Neuronal stem cell (in vitro differentiated cells): Measurements from ENCODE around the gene KLHL22.
"Not testable (repeated sequence)": the region's sequence is repeated elsewhere in the genome, so short reads cannot be mapped to it uniquely, and the experiment has no call there.

Experiments
- DNase-seq: peaks from one replicate; pipeline ENCODE4 v3.0.0-alpha.2; 2013; ENCODE audit warnings: low spot score
- H2AFZ ChIP-seq: one replicate; pipeline ENCODE4 v1.6.1; 2013; ENCODE audit warnings: mild to moderate bottlenecking, low read length, inconsistent platforms
- H2AK5ac ChIP-seq: 2 replicates; pipeline ENCODE4 v1.6.1; 2013; ENCODE audit warnings: low read depth, mild to moderate bottlenecking, inconsistent platforms, low read length, moderate library complexity, mixed read lengths
- H2BK120ac ChIP-seq: 2 replicates; pipeline ENCODE4 v1.6.1; 2013; ENCODE audit warnings: low read depth, mild to moderate bottlenecking, inconsistent platforms, low read length, moderate library complexity, mixed read lengths
- H2BK12ac ChIP-seq: one replicate; pipeline ENCODE4 v1.6.1; 2013; ENCODE audit warnings: low read length, inconsistent platforms
- H2BK15ac ChIP-seq: 2 replicates; pipeline ENCODE4 v1.6.1; 2013; ENCODE audit warnings: mild to moderate bottlenecking, low read length, inconsistent platforms, mixed read lengths
- H2BK5ac ChIP-seq: one replicate; pipeline ENCODE4 v1.6.1; 2013; ENCODE audit warnings: inconsistent platforms, mild to moderate bottlenecking, low read length, moderate library complexity
- H3K14ac ChIP-seq: one replicate; pipeline ENCODE4 v1.6.1; 2013; ENCODE audit warnings: low read length, inconsistent platforms
- H3K18ac ChIP-seq: 2 replicates; pipeline ENCODE4 v1.6.1; 2013; ENCODE audit warnings: low read length, inconsistent platforms
- H3K23ac ChIP-seq: 2 replicates; pipeline ENCODE4 v1.6.1; 2013; ENCODE audit warnings: low read depth, mild to moderate bottlenecking, mixed read lengths, low read length, inconsistent platforms; ENCODE audit not compliant: poor library complexity
- H3K27ac ChIP-seq: replicated peaks from 3 replicates; pipeline ENCODE4 v1.5.1; 2013; ENCODE audit warnings: low read length, inconsistent platforms
- H3K27me3 ChIP-seq, 3 experiments: 2 replicates each; pipeline ENCODE4 v1.6.1; 2013; ENCODE audit warnings: low read length in 3 of 3, mild to moderate bottlenecking in 2 of 3, inconsistent platforms in 1 of 3, low read depth in 1 of 3, mixed read lengths in 1 of 3, moderate library complexity in 1 of 3; ENCODE audit not compliant: control insufficient read depth in 3 of 3, insufficient read depth in 3 of 3
- H3K36me3 ChIP-seq, 2 donors: replicated peaks in 1 of 2; 2 replicates each; pipeline ENCODE4 v1.6.1; 2013; ENCODE audit warnings: low read length in 2 of 2; ENCODE audit not compliant: control insufficient read depth in 2 of 2, insufficient read depth in 2 of 2
- H3K4ac ChIP-seq: 2 replicates; pipeline ENCODE4 v1.6.1; 2013; ENCODE audit warnings: inconsistent platforms, mild to moderate bottlenecking, low read length, moderate library complexity
- H3K4me1 ChIP-seq, 2 donors: 1 replicate in 1 of 2; 2 replicates in 1 of 2; pipeline ENCODE4 v1.6.1; 2013; ENCODE audit warnings: low read length in 2 of 2, low read depth in 1 of 2; ENCODE audit not compliant: control insufficient read depth in 2 of 2, insufficient read depth in 1 of 2
- H3K4me2 ChIP-seq: one replicate; pipeline ENCODE4 v1.6.1; 2013; ENCODE audit warnings: mild to moderate bottlenecking, low read length, inconsistent platforms; ENCODE audit not compliant: insufficient read depth, poor library complexity, severe bottlenecking
- H3K4me3 ChIP-seq, 2 donors: 2 replicates each; pipeline ENCODE4 v1.5.1; 2013; ENCODE audit warnings: low read length in 2 of 2, mild to moderate bottlenecking in 2 of 2, inconsistent platforms in 1 of 2, moderate library complexity in 1 of 2
- H3K79me1 ChIP-seq: one replicate; pipeline ENCODE4 v1.6.1; 2013; ENCODE audit warnings: low read depth, mild to moderate bottlenecking, inconsistent platforms, low read length, moderate library complexity
- H3K9ac ChIP-seq: one replicate; pipeline ENCODE4 v1.6.1; 2013; ENCODE audit warnings: mild to moderate bottlenecking, low read depth, low read length, inconsistent platforms; ENCODE audit not compliant: poor library complexity
- H3K9me3 ChIP-seq, 2 donors: replicated peaks in 1 of 2; 2 replicates each; pipeline versions ENCODE3 to v1.6.1; 2013; ENCODE audit warnings: low read length in 2 of 2, mild to moderate bottlenecking in 2 of 2, inconsistent platforms in 1 of 2, low read depth in 1 of 2, mixed read lengths in 1 of 2, moderate library complexity in 1 of 2; ENCODE audit not compliant: control insufficient read depth in 2 of 2, insufficient read depth in 1 of 2
- H4K8ac ChIP-seq: one replicate; pipeline ENCODE4 v1.6.1; 2013; ENCODE audit warnings: low read depth, mild to moderate bottlenecking, inconsistent platforms, low read length, moderate library complexity
- H4K91ac ChIP-seq: one replicate; pipeline ENCODE4 v1.6.1; 2013; ENCODE audit warnings: low read length, low read depth, mild to moderate bottlenecking, inconsistent platforms; ENCODE audit not compliant: poor library complexity
- WGBS, 2 donors: extraction: QIAGEN DNeasy Blood & Tissue Kit; methylation state at CpG; one replicate each; pipeline ENCODE4 v1.1.7; 2013; ENCODE audit warnings: missing lambda C conversion rate in 2 of 2, mixed read lengths in 1 of 2; ENCODE audit not compliant: insufficient read length in 2 of 2, insufficient replicate concordance in 1 of 2; ENCODE audit errors: extremely low coverage in 2 of 2; 5-methylcytosine and 5-hydroxymethylcytosine counted together

KLHL22 gene

DNA sequence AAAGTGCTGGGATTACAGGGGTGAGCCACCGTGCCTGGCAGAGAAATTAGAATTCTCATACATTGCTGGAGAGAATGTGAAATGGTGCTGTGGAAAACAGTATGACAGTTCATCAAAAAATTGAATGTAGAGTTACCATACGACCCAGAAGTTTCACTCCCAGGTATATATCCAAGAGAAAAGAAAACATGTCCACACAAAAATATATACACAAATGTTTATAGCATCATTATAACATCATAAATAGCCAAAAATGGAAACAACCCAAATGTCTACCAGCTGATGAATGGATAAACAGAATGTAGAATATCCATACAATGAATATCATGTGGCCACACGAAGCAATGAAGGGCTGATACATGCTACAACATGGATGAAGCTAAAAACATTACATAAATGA is 46.5 kb upstream of the KLHL22 start:
- no peak overlapping the region for H4K91ac ChIP-seq
- H3K4me3 ChIP-seq = no peak overlapping the region
- peaks cover 0 to 11% of the 10 kb centered on the region in 2 donors for H3K4me1 ChIP-seq
- WGBS, 2 donors = no CpG with 5 or more reads among the region's 3 CpGs
- no peak overlapping the region for H3K4me2 ChIP-seq
- DNase-seq = no peak
- H2BK5ac ChIP-seq = no peak overlapping the region
- no peak overlapping the region for H2AFZ ChIP-seq
- H4K8ac ChIP-seq = no peak overlapping the region
- H3K23ac ChIP-seq = no peak overlapping the region
- H3K14ac ChIP-seq = no peak overlapping the region
- no peak overlapping the region for H3K18ac ChIP-seq
- H3K79me1 ChIP-seq = no peaks in the 10 kb centered on the region
- no peak overlapping the region for H2BK120ac ChIP-seq
- no peaks in the 10 kb centered on the region for H3K27me3 ChIP-seq
- no peak overlapping the region for H2AK5ac ChIP-seq
- no peak overlapping the region for H2BK12ac ChIP-seq
- peaks cover 0 to 5% of the 10 kb centered on the region in 2 donors for H3K9me3 ChIP-seq
- no peak overlapping the region for H2BK15ac ChIP-seq
- peaks cover 5 to 78% of the 10 kb centered on the region in 2 donors for H3K36me3 ChIP-seq
- no peak overlapping the region for H3K9ac ChIP-seq
- H3K4ac ChIP-seq = no peak overlapping the region
- H3K27ac ChIP-seq = no peak overlapping the region

- not testable (repeated sequence) for H3K23ac ChIP-seq, H2BK120ac ChIP-seq, H3K27me3 ChIP-seq, H3K18ac ChIP-seq, H2BK15ac ChIP-seq, H4K8ac ChIP-seq, H4K91ac ChIP-seq, H2AFZ ChIP-seq, H3K4ac ChIP-seq, H3K4me3 ChIP-seq, H3K14ac ChIP-seq, H2BK5ac ChIP-seq, H3K4me1 ChIP-seq, H3K4me2 ChIP-seq, H2BK12ac ChIP-seq, DNase-seq, H3K27ac ChIP-seq, H2AK5ac ChIP-seq, H3K9ac ChIP-seq, H3K79me1 ChIP-seq, H3K9me3 ChIP-seq
- no CpG with 5 or more reads among the region's 8 CpGs for WGBS, 2 donors
- H3K36me3 ChIP-seq = peaks cover 2 to 72% of the 10 kb centered on the region in 2 donors
These were observed 43.3 kb upstream of the KLHL22 start for GRCh38 chr22:20538875-20539274.

DNA sequence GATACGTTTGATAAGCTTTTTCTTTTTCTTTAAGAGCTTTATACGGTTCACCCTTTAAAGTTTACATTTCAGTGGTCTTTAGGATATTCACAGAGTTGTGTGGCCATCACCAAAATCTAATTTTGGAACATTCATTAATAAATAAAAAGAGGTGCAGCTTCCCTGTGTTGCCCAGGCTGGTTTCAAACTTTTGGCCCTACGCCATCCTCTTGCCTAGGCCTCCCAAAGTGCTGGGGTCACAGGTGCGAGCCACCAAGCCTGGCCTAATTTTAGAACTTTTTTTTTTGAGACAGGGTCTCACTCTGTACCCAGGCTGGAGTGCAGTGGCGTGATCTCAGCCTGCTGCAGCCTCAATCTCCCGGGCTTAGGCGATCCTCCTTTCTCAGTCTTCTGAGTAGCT is 42.4 kb upstream of the KLHL22 start:
- WGBS, 2 donors = no CpG with 5 or more reads among the region's 7 CpGs
- no peak overlapping the region for H3K4ac ChIP-seq
- H3K4me2 ChIP-seq = no peak overlapping the region
- no peaks in the 10 kb centered on the region for H3K9me3 ChIP-seq
- no peak overlapping the region for H3K9ac ChIP-seq
- peaks cover 13% of the 10 kb centered on the region for H3K79me1 ChIP-seq
- no peak overlapping the region for H2BK120ac ChIP-seq
- DNase-seq = no peak
- no peak overlapping the region for H2BK12ac ChIP-seq
- H3K27ac ChIP-seq = no peak overlapping the region
- H3K4me1 ChIP-seq = peaks cover 4 to 6% of the 10 kb centered on the region in 2 donors
- H3K23ac ChIP-seq = no peak overlapping the region
- peaks cover 5 to 77% of the 10 kb centered on the region in 2 donors for H3K36me3 ChIP-seq
- H2BK5ac ChIP-seq = no peak overlapping the region
- H3K27me3 ChIP-seq = no peaks in the 10 kb centered on the region
- H2AFZ ChIP-seq = no peak overlapping the region
- H4K8ac ChIP-seq = no peak overlapping the region
- no peak overlapping the region for H3K18ac ChIP-seq
- H2BK15ac ChIP-seq = no peak overlapping the region
- no peak overlapping the region for H2AK5ac ChIP-seq
- H4K91ac ChIP-seq = no peak overlapping the region
- H3K4me3 ChIP-seq = no peak overlapping the region
- H3K14ac ChIP-seq = no peak overlapping the region

GRCh38 chr22:20537325-20537756 is 41.7 kb upstream of the KLHL22 start:
- H2BK120ac ChIP-seq = no peak overlapping the region
- no peak overlapping the region for H3K14ac ChIP-seq
- H3K4me3 ChIP-seq = no peak overlapping the region
- H2AK5ac ChIP-seq = no peak overlapping the region
- no peak for DNase-seq
- no peak overlapping the region for H4K91ac ChIP-seq
- peaks cover 5 to 72% of the 10 kb centered on the region in 2 donors for H3K36me3 ChIP-seq
- H3K4me1 ChIP-seq = peaks cover 10 to 13% of the 10 kb centered on the region in 2 donors
- no peaks in the 10 kb centered on the region for H3K27me3 ChIP-seq
- H3K9me3 ChIP-seq = no peaks in the 10 kb centered on the region
- WGBS, 2 donors = no CpG with 5 or more reads among the region's 3 CpGs
- H3K27ac ChIP-seq = no peak overlapping the region
- H3K4me2 ChIP-seq = no peak overlapping the region
- no peak overlapping the region for H3K18ac ChIP-seq
- no peak overlapping the region for H2BK5ac ChIP-seq
- H3K4ac ChIP-seq = no peak overlapping the region
- H3K23ac ChIP-seq = no peak overlapping the region
- no peak overlapping the region for H3K9ac ChIP-seq
- no peak overlapping the region for H4K8ac ChIP-seq
- H2BK15ac ChIP-seq = no peak overlapping the region
- no peak overlapping the region for H2BK12ac ChIP-seq
- H3K79me1 ChIP-seq = peaks cover 14% of the 10 kb centered on the region
- no peak overlapping the region for H2AFZ ChIP-seq
